ENCODE data around the gene PARVA. TPM values are rescaled to one million over a fixed set of nuclear protein-coding genes. Genes with fewer than 3 reads are reported as not detected.

The PARVA gene
- total RNA-seq, 1 donor, result under 0.01 TPM

DNA sequence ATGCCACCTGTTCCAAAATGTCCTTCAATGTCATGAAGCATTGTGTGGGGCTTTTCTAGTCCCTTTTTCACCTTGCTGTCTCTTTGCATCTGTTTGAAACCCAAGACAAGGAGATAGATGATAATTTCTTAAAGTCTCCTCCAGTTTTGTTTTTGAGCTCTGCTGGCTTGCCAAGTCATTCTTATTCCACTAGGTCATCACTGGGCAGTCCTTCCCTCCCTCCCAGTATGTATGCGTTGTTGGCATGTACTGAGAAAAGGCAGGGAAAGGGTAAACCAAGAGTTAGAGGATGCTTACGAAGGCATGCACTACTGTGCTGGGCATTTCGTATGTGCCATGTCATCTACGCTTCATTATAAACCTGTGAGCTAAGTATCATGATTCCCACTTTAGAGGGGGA lies 78.6 kb downstream of the PARVA start:
- DNase-seq (ENCODE audit: low read depth in 2 of 3, low spot score in 2 of 3), result no peak

DNA sequence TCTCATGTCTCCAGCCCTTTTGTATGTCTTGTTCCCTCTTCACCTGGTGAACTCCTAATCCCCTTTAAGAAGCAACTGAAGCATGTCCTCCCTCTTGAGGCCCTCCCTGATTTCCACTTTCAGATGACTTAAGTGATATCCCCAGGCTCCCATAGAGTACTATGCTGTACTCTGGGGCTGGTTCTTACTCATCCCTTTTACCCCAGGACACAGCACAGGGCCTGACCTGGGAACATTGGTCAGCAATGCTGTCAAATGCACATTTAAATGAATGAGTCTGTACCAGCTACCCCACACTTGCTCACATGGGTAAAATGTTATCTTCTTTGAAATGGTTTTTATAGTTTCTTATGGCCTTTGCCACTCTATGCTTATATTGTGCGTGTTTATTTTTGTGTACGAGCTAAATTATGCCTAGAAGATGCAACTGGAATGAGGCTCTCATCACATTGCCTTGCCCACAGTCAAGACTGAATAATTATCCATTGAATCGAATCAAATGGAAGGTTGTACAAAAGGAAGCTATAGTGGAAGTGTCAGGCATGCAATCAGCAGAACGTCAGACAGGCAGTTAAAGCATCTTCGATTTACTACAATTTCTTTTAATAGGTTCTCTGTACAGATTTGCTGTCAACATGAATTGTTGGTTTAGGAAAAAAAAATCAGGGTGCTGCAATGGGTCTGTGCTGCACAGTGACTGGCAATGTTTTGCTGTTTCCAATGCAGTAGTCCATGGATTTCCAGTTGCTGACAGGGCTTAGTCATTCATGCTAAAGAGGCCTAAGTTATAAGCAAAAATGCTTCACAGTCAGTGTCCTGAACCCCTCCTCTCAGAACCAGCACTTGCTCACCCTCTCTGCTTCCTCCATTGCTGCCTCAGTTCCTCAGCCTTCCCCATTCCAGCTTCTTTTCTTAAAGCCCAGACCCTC lies 79.5 kb downstream of the PARVA start:
- no peak for DNase-seq (ENCODE audit: low read depth in 2 of 3, low spot score in 2 of 3)

- DNase-seq (ENCODE audit: low read depth in 2 of 3, low spot score in 2 of 3), result no peak
Measured at GRCh38 chr11:12458042-12458441, 80.7 kb downstream of the PARVA start.

GRCh38 chr11:12459374-12459773 lies 82.0 kb downstream of the PARVA start:
- no peak for DNase-seq (ENCODE audit: low read depth in 2 of 3, low spot score in 2 of 3)

GRCh38 chr11:12459865-12460444 lies 82.6 kb downstream of the PARVA start:
- DNase-seq (ENCODE audit: low read depth in 2 of 3, low spot score in 2 of 3), result no peak

DNA sequence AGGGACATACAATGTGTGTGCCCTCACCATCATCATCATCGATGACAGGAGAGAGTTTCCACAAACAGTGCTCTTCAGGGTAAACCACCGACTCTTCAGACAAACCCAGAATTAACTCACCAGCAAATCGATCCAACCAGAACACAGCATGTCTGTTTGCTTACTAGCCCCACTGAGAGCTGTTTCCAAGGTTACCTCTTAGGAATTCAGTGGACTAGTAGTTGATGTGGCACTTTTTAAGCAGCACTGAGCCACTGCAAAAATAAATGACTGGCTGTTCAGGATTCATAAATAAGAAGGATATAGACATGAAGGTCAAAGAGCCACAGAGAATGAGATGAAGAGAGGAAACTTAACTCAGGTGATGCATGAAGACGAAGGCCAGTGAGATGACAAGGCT lies 83.1 kb downstream of the PARVA start:
- DNase-seq (ENCODE audit: low read depth in 2 of 3, low spot score in 2 of 3), result no peak

- DNase-seq (ENCODE audit: low read depth in 2 of 3, low spot score in 2 of 3), result no peak
Measured at GRCh38 chr11:12461516-12461915, 84.1 kb downstream of the PARVA start.

DNA sequence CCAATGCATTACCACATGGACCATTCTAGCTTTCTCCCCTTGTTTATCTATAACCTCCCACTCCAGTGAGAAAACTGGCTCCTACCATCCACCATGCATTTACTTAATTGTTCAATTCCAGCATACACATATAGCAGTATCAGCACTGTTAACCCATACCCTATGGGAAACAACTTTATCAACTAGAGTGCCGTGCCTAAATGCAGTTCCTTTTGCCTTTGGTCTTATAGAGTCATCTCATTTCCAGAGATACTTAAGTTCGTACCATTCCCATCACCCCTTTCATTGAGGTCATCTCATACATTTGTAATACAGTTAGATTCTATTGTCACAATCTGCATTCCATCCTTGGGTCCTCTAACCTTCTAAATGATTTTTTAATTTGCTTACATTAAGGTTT lies 86.9 kb downstream of the PARVA start:
- no peak for DNase-seq (ENCODE audit: low read depth in 2 of 3, low spot score in 2 of 3)

- DNase-seq (ENCODE audit: low read depth in 2 of 3, low spot score in 2 of 3), result no peak
Measured at GRCh38 chr11:12465332-12465731, 88.0 kb downstream of the PARVA start.

GRCh38 chr11:12467610-12468009 lies 90.2 kb downstream of the PARVA start:
- no peak for DNase-seq (ENCODE audit: low read depth in 2 of 3, low spot score in 2 of 3)

DNA sequence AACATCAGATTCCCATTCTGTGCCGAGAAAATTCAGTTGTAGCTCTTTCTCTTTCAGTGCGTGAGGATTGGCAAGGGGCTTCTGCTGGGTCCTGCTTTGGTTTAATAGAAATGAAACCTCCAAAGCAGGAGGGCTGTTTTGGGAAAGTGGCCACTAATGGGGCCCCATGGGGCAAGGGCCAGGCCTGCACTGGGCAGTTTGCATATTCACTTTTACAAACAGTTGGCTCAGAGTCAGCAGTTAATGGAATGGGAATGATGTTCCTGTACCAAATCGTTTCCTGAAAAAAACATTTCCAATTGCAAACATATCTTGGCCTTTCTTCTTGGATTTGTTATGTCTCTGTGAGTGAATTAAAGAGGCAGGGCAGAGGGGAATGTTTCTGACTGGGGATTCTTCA lies 92.1 kb downstream of the PARVA start:
- DNase-seq (ENCODE audit: low read depth in 2 of 3, low spot score in 2 of 3), result no peak

- no peak for DNase-seq (ENCODE audit: low read depth in 2 of 3, low spot score in 2 of 3)
Measured at GRCh38 chr11:12470236-12470635, 92.9 kb downstream of the PARVA start.

DNA sequence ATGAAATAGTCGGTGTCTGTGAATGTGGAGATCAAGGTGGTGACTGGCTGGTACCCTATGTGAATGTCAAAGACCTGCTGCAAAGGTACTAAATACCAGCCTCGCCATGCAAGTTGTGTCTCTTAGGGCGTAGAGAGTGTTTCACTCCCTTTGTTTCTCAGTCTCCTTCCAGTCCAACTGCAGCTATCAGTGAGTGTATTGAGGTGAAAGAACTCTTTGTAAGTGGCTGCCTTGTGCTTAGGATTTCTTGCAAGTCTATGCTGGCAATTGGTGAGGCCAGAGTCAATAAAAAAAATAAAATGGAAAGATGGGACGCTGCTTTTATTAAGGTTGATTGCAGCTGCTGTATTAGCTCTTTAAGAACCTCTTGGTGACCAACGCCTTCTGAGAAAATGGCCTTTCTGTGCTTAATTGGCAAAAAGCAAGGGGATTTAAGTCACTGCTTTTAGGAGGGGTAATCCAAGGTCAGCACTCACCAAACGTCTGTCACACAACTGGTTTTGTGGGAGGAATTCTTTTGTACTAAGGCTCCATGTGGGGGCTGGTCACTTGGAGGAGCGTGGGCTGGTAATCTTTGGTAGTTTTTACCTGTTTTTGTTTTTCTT lies 95.1 kb downstream of the PARVA start:
- DNase-seq (ENCODE audit: low read depth in 2 of 3, low spot score in 2 of 3), result no peak

GRCh38 chr11:12473381-12473780 lies 96.0 kb downstream of the PARVA start:
- no peak for DNase-seq (ENCODE audit: low read depth in 2 of 3, low spot score in 2 of 3)

DNA sequence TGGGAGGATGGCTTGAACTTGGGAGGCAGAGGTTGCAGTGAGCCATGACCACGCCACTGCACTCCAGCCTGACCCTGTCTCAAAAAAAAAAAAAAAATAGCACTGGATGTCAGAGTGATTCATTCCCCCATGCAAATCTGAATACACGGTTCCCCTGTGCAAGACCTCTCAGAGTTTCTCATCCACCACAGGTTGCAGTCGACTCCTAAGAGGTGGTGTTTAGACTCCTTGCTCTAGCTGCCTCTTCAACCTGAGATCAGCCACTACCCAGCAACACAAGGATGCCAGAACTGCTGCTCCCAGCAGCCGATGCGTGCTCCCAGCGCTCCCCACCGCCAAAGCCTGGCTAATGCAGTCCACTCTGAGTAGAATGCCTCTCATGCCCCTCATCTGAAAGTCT lies 97.5 kb downstream of the PARVA start:
- DNase-seq (ENCODE audit: low read depth in 2 of 3, low spot score in 2 of 3), result no peak

GRCh38 chr11:12478743-12479142 lies 101.4 kb downstream of the PARVA start:
- no peak for DNase-seq (ENCODE audit: low read depth in 2 of 3, low spot score in 2 of 3)

- DNase-seq (ENCODE audit: low read depth in 2 of 3, low spot score in 2 of 3), result no peak
Measured at GRCh38 chr11:12480401-12480800, 103.0 kb downstream of the PARVA start.

- no peak for DNase-seq (ENCODE audit: low read depth in 2 of 3, low spot score in 2 of 3)
Measured at GRCh38 chr11:12482839-12483238, 105.5 kb downstream of the PARVA start.

- no peak for DNase-seq (ENCODE audit: low read depth in 2 of 3, low spot score in 2 of 3)
Measured at GRCh38 chr11:12483604-12484003, 106.2 kb downstream of the PARVA start.

- DNase-seq (ENCODE audit: low read depth in 2 of 3, low spot score in 2 of 3), result no peak
Measured at GRCh38 chr11:12485328-12485727, 108.0 kb downstream of the PARVA start.

GRCh38 chr11:12489246-12489772 lies 111.9 kb downstream of the PARVA start:
- DNase-seq (ENCODE audit: low read depth in 2 of 3, low spot score in 2 of 3), result no peak

DNA sequence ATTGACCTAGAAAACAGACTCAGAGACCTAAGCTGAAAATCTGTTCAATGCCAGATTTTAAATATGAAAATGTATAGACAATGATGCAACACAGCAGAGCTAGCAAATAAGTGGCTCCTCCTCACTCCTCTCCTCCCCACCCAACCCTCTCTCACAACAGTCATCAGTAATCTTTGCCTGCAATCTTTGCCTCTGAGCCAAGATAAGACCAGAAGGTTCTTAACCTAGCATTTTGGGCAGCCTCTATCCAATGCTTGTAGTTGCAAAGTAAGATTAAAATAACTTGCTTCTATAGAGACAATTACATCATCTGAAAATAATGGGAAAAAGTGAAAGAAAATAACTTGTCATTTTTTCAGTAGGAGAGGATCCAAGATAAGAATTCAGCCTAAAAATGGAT lies 117.3 kb downstream of the PARVA start:
- DNase-seq (ENCODE audit: low read depth in 2 of 3, low spot score in 2 of 3), result no peak
